Measurements from ENCODE around the gene TAPT1. TPM values are rescaled to one million over a fixed set of nuclear protein-coding genes. Genes with fewer than 3 reads are reported as not detected.

TAPT1 gene
- total RNA-seq, 1 experiment from 2014 or later: 11.1 TPM

GRCh38 chr4:16248605-16249004 is 22.3 kb upstream of the TAPT1 start:
- Histone ChIP-seq H2BK12ac (ENCODE audit: insufficient read length, low read depth, low read length) (no peak overlapping the region), H3K4ac (ENCODE audit: low read depth, low read length) (no peak overlapping the region), H3K4me1 (ENCODE audit: insufficient read depth, low read length) (no peaks in the 10 kb centered on the region), H2BK5ac (ENCODE audit: insufficient read length, low read length) (no peak overlapping the region), H2AK5ac (ENCODE audit: insufficient read length, low read length) (no peak overlapping the region), H2BK120ac (ENCODE audit: low read depth, low read length, poor library complexity, severe bottlenecking) (no peak overlapping the region), H3K27me3 (ENCODE audit: insufficient read depth, low read length) (no peaks in the 10 kb centered on the region; the same call in 1 of the 2 replicates), H4K8ac (replicated peaks; ENCODE audit: insufficient read length, low read depth, low read length) (no peak overlapping the region), H3T11ph (ENCODE audit: low read length) (no peak overlapping the region), H3K79me2 (ENCODE audit: insufficient read depth, low read length) (no peaks in the 10 kb centered on the region), H3K9me3 (ENCODE audit: control insufficient read depth, low read depth, low read length) (no peaks in the 10 kb centered on the region), H2BK20ac (ENCODE audit: low read depth, low read length, poor library complexity, severe bottlenecking) (no peak overlapping the region), H2BK15ac (ENCODE audit: low read depth, low read length) (no peak overlapping the region), H4K20me1 (ENCODE audit: control insufficient read depth, insufficient read depth, insufficient read length) (no peaks in the 10 kb centered on the region), H2AFZ (ENCODE audit: low read length) (no peak overlapping the region), H3K56ac (ENCODE audit: insufficient read length, low read depth, low read length) (no peak overlapping the region), H3K18ac (ENCODE audit: insufficient read length, low read depth, low read length) (no peak overlapping the region), H3K4me2 (ENCODE audit: insufficient read depth, insufficient read length, low read length) (no peak overlapping the region), H3K9ac (ENCODE audit: extremely low read depth, insufficient read length, low read length) (no peak overlapping the region), H3K23me2 (ENCODE audit: insufficient read length, low read depth, low read length, poor library complexity, severe bottlenecking) (no peaks in the 10 kb centered on the region), H3K27ac (ENCODE audit: insufficient read length, low read depth, low read length) (no peak overlapping the region), H4K5ac (ENCODE audit: insufficient read length, low read depth, low read length) (no peak overlapping the region), H3K14ac (ENCODE audit: insufficient read depth, low read length) (no peak overlapping the region), H3K23ac (ENCODE audit: insufficient read length, low read depth, low read length) (no peak overlapping the region), H4K91ac (ENCODE audit: insufficient read length, low read depth, low read length) (no peak overlapping the region), H3K79me1 (ENCODE audit: insufficient read depth, low read depth, low read length, poor library complexity, severe bottlenecking) (no peaks in the 10 kb centered on the region)
- Mint-ChIP-seq H3K27ac (no peak overlapping the region), H3K4me3 (no peak overlapping the region), H3K4me1 (peaks cover 0 to 2% of the 10 kb centered on the region in 2 experiments; a peak in 1 of 4 replicates), H3K27me3 (ENCODE audit: low read depth) (no peaks in the 10 kb centered on the region), H3K9me3 (no peaks in the 10 kb centered on the region), H3K36me3 (ENCODE audit: insufficient read depth in 1 of 3, low read depth in 3 of 3) (peaks cover 2 to 24% (median 19%) of the 10 kb centered on the region in 3 experiments; a peak in 6 of 7 replicates)
- no peak for TF ChIP-seq CTCF (conservative IDR thresholded peaks at IDR 0.05)
- no peak for DNase-seq
- no CpG with 5 or more reads among the region's 2 CpGs for WGBS (ENCODE audit: extremely low coverage, insufficient read length, low lambda C conversion rate)
